Mesothelial cell of epicardium (in vitro differentiated cells): Measurements from ENCODE around the gene MED13L. TPM values are rescaled to one million over a fixed set of nuclear protein-coding genes. Genes with fewer than 3 reads are reported as not detected.

Experiments
- DNase-seq, 2 experiments: peaks; one replicate each; pipeline ENCODE4 v3.0.0; 2021; ENCODE audit warnings: low spot score in 2 of 2; ENCODE audit not compliant: unreplicated experiment in 2 of 2
- H3K27ac Mint-ChIP-seq: 2 replicates; pipeline ENCODE4 v1.8.0; 2021; ENCODE audit warnings: mixed read lengths
- H3K27me3 Mint-ChIP-seq: 2 replicates; pipeline ENCODE4 v1.8.0; 2021; ENCODE audit warnings: low read depth, mixed read lengths
- H3K36me3 Mint-ChIP-seq: 2 replicates; pipeline ENCODE4 v1.8.0; 2021; ENCODE audit warnings: mixed read lengths
- H3K4me1 Mint-ChIP-seq: 2 replicates; pipeline ENCODE4 v1.8.0; 2021; ENCODE audit warnings: mixed read lengths
- H3K4me3 Mint-ChIP-seq: 2 replicates; pipeline ENCODE4 v1.8.0; 2021; ENCODE audit warnings: mild to moderate bottlenecking, moderate library complexity, mixed read lengths
- H3K9me3 Mint-ChIP-seq: 2 replicates; pipeline ENCODE4 v1.8.0; 2021; ENCODE audit warnings: mixed read lengths
- CTCF ChIP-seq: fragments of 200-600 bp; sonication (generic); IDR thresholded peaks from one replicate; pipeline ENCODE4 v1.5.0; 2021; ENCODE audit warnings: antibody characterized with exemption; ENCODE audit not compliant: unreplicated experiment
- total RNA-seq: library from RNA; stranded (reverse); gene quantifications from 3 replicates; pipeline ENCODE4 v1.2.1, GENCODE V29; 2021

The MED13L gene
- total RNA-seq, 1 donor from 2014 or later, result 179 TPM

DNA sequence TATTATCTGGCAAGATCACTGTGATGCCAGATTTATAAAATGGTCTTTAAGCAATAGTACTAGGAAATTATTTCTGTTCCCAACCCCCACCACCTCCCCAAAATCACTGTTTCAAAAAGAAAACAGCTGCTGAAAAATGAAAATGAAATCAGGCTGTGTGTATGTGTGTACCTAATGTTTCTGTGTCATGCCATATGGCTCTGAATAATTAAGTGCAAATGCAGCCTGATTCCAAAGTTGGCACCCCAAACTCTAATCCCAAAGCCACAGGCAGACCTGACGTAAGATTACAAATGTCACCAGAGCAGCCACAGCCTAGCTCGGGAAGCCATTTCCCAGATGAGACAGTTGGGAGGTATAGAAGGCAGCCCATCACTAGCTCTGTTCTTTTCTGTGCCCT lies 175.5 kb downstream of the MED13L start:
- peaks cover 11% of the 10 kb centered on the region for H3K36me3 Mint-ChIP-seq
- no peak for DNase-seq
- H3K9me3 Mint-ChIP-seq, result peaks cover 7% of the 10 kb centered on the region
- no peak overlapping the region for H3K27ac Mint-ChIP-seq
- H3K4me3 Mint-ChIP-seq, result no peak overlapping the region
- H3K4me1 Mint-ChIP-seq, result peaks cover 12% of the 10 kb centered on the region
- no peaks in the 10 kb centered on the region for H3K27me3 Mint-ChIP-seq
- no peak for TF ChIP-seq CTCF

- TF ChIP-seq CTCF, result no peak
- Mint-ChIP-seq H3K36me3 (peaks cover 8% of the 10 kb centered on the region), H3K27ac (peak overlapping the region; percentile 40), H3K4me1 (peaks cover 12% of the 10 kb centered on the region), H3K4me3 (no peak overlapping the region), H3K27me3 (no peaks in the 10 kb centered on the region), H3K9me3 (no peaks in the 10 kb centered on the region)
- no peak for DNase-seq
Observed at GRCh38 chr12:116099652-116100432, 177.7 kb downstream of the MED13L start.

DNA sequence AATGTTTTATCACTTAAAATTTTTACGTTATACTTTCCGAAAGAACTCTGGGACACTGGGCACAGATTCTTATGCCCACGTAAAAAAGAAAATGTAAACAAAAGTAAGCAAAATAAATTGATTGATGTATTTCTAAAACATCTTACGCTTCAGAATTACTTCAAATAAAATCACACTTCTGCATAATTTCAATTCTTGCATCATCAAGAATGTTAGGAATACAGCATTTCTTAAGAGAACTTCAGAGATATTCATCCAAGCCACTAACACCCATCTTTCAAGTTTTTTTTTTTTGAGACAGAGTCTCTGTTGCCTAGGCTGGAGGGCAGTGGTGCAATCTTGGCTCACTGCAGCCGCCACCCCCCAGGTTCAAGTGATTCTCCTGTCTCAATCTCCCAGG lies 180.6 kb downstream of the MED13L start:
- peaks cover 8% of the 10 kb centered on the region for H3K36me3 Mint-ChIP-seq
- DNase-seq, result no peak
- H3K4me3 Mint-ChIP-seq, result no peak overlapping the region
- H3K4me1 Mint-ChIP-seq, result peaks cover 10% of the 10 kb centered on the region
- no peaks in the 10 kb centered on the region for H3K9me3 Mint-ChIP-seq
- no peaks in the 10 kb centered on the region for H3K27me3 Mint-ChIP-seq
- no peak overlapping the region for H3K27ac Mint-ChIP-seq
- TF ChIP-seq CTCF, result no peak

DNA sequence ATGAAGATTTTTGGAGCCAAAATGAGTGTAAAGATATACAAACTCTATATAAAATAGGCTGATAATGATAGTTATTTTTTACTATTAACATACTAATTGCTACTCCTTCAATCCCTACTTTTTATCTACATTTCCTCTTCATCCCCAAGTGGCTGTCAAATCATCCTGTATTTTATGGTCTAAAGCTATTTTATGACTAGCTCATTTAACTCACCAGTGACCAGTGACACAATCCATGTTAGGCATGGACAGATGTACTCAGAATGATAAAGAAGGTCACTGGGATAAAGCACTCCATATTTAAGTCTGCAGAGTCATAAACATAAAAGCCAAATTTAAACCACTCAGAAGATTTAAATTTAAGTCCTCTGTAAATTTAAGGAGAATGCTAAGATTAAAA lies 183.0 kb downstream of the MED13L start:
- Mint-ChIP-seq H3K4me1 (peaks cover 14% of the 10 kb centered on the region), H3K27me3 (no peaks in the 10 kb centered on the region), H3K9me3 (no peaks in the 10 kb centered on the region), H3K4me3 (no peak overlapping the region), H3K36me3 (peaks cover 12% of the 10 kb centered on the region), H3K27ac (no peak overlapping the region)
- DNase-seq, result no peak
- no peak for TF ChIP-seq CTCF

DNA sequence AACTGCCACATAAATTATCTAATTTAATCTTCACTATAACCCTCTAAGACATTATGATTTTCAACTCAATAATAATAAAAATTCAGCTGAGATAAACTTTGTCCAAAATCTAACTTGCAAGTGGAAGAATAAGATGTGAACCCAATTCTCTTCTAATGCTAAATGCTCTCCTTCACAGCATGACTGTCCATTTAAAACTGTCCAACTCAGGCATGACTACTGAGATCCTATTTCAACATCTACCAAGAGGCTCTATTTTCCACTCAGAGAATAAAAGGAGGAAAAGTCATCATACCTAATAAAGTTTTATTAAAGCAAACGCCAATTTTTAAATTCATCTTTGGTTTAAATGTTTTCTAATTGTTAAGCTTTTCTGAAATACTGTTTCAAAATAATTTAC lies 183.6 kb downstream of the MED13L start:
- Mint-ChIP-seq H3K36me3 (peaks cover 12% of the 10 kb centered on the region), H3K4me1 (peaks cover 12% of the 10 kb centered on the region), H3K27ac (no peak overlapping the region), H3K4me3 (no peak overlapping the region), H3K27me3 (no peaks in the 10 kb centered on the region), H3K9me3 (no peaks in the 10 kb centered on the region)
- no peak for TF ChIP-seq CTCF
- DNase-seq, result no peak
